ENCODE results near the gene RELN.

Gene RELN

DNA sequence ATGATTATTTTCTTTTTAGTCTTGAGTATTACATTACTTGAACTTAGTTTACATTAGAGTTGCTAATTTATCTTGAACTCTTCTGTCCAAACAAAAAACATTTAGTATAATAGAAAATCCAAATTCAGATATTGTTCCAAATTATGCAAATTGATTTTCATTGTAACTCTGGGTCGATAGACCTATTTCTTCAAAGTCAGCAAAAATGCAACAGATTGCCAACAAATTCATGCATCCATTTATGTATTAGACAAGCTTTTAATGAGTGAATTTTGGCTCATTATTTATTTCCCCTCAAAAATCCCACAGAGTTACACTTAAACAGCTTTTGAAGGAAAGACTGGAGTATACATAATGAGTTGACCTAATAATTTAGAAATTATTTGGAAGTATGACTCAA, 240.8 kb downstream of the RELN start:
- no peak overlapping the region for H3K4me3 ChIP-seq (ENCODE audit: low read depth, low read length)

- H3K4me3 ChIP-seq (ENCODE audit: low read depth, low read length): no peak overlapping the region
Observed at GRCh38 chr7:103735377-103735776, 254.1 kb downstream of the RELN start.

GRCh38 chr7:103731169-103731568, 258.3 kb downstream of the RELN start:
- no peak overlapping the region for H3K4me3 ChIP-seq (ENCODE audit: low read depth, low read length)

DNA sequence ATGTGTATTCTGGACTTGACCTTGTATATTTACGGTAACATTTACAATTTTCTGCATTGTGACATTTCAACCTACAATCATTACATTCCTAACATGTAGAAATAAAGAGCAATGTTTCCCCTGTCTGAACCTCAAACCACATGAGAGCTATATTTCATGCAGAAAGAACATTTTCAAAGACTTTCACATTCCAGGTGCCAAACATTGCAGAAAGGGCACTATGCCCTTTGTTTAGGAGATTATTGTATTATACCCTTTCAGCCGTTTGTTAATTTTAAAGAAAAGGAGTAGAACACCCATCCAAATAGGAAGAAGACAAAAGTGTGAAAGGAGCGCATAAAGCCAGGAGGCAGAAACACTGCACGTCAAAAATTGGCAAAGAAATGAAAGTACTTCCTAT, 260.4 kb downstream of the RELN start:
- H3K4me3 ChIP-seq (ENCODE audit: low read depth, low read length): no peak overlapping the region

DNA sequence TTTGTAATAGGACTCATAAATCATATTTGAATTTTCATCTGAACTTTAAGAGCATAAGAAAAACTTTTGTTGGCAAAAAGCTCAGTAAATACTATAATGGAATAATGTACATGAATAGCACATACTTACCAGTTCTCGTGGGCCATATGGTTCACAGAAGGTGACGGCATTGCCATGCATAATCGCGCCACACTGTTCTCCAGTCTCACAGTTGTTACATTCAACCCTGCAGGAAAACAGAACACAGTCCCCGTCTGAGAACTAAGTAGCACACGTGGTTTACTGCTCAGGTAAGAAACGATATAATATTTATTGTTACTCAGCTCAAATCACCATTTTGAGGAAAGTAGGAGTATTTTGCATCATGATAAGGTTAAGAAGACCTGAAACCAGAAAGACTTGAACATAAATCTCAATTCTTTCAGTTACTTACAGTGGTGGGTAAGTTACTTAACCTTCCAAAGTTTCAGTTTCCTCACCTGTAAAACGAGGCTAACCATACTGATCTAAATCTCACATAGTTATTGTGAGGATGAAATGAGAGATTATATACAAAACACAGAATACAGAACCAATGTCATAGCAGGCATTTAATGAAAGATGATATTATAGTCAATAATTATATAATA, 261.4 kb downstream of the RELN start:
- H3K4me3 ChIP-seq (ENCODE audit: low read depth, low read length): no peak overlapping the region

DNA sequence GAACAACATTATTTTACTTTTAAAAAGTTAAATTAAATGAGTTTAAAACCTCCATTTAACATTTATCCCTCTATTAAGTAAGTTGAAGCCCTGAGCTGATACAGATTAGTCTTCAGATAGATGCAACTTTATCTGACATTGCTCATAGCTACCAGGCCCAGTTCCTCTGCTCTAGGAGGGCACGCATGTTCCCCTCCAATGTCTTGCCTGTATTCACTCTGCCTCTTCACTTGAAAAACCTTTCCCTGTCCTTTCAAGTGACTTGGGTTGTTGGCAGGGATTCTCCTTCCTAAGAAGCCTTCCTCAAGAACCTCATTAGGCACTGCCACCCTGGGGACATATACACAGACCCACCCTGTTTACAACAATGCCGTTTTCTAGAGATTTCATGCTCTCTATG, 270.4 kb downstream of the RELN start:
- H3K4me3 ChIP-seq (ENCODE audit: low read depth, low read length): no peak overlapping the region

DNA sequence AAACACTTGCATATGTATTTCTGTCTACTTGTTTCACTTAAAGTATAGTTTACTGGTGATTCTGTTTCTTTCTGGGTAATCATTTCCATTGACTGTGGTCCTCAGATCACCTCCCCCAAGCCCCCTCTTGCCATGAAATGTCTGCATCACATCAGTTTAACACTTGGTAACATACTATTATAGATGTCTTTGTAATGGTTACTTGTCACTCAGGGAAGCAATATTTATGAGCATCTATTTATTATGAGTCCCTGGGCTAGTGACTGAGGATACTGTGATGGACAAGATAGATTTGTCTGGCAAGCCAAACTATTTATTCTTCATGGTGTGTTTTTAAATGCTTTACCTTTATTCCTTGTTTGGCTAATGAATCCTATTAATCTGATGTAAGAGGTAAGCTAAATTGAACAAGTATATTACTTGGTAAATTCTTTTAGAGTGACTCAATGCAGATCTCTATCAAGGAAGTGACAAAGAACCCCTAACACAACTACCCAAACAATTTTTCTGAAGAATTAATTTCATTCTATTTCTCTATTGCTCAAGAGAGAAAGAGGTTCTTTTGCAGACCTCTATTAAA, 270.9 kb downstream of the RELN start:
- no peak overlapping the region for H3K4me3 ChIP-seq (ENCODE audit: low read depth, low read length)

GRCh38 chr7:103717574-103717973, 271.9 kb downstream of the RELN start:
- no peak overlapping the region for H3K4me3 ChIP-seq (ENCODE audit: low read depth, low read length)

GRCh38 chr7:103715376-103716120, 273.9 kb downstream of the RELN start:
- no peak overlapping the region for H3K4me3 ChIP-seq (ENCODE audit: low read depth, low read length)

- no peak overlapping the region for H3K4me3 ChIP-seq (ENCODE audit: low read depth, low read length)
Observed at GRCh38 chr7:103714376-103714927, 275.0 kb downstream of the RELN start.

DNA sequence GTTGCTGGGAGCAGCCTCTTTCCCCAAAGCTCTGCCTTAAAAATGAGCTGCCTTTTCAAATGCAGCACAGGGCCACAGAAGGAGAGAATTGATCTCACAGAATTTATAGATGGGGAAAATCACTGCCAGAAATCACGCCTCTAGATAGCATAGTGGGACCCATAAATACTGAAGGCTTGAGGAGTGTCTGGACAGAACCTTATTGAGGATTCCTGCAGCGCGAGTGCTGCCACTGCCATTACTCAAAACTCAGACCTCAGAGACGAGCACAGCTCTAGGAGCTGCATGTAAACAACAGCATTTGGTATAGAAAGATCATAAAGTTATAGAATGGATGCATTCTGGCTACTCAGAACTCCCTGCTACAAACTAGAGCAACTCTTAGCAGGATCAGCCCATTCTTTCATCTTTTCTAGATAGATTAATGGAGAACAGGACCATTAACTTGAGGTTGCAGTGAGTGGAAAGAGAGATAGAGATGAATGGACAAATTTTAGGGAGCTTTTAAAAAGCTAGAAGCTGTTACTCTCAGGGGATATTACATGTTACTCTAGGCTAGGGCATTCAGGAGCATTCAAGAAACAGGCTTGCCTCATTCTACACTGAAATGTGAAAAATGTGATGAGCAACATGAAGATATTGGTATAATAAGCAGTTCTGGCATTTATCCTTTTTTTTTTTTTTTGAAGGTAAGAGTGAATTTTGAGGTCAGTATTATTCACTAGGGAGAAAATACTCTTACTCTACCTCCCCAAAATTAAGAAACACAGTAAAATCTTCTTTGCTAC, 276.3 kb downstream of the RELN start:
- no peak overlapping the region for H3K4me3 ChIP-seq (ENCODE audit: low read depth, low read length)

GRCh38 chr7:103711413-103711812, 278.0 kb downstream of the RELN start:
- no peak overlapping the region for H3K4me3 ChIP-seq (ENCODE audit: low read depth, low read length)

DNA sequence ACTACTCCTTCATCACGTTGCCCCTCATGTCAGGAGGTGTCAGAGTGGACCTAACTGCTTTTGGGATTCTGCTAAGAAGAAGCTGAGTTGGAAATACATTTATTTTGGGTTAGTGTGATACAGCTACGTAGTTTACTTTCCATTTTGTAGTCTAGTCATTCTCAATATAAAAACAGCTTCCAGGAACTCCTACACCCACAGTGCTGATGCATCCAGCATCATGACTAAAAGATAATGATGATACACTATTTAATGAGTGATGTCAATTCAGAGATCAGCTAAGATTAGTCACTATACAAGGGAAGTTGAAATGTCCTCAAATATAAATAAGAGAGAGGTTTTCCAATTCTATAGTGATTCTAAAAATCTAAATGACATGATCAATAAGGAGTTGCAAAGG, 279.2 kb downstream of the RELN start:
- H3K4me3 ChIP-seq (ENCODE audit: low read depth, low read length): no peak overlapping the region

DNA sequence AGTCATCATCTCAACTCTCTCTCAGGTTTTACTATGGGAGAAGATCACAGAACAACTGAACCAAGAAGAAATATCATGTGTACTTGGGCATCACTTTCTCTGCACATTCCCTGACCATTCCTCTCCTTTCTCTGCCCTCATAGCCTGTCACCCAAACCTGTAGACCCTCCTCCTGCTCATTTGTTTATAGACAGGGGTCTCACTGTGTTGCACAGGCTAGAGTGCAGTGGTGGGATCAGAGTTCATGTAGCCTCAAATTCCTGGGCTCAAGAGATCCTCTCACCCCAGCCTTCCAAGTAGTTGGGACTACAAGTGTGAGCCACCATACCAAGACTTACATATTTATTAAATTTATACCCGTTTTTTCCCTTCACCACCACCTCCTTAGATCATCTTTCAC, 282.7 kb downstream of the RELN start:
- H3K4me3 ChIP-seq (ENCODE audit: low read depth, low read length): no peak overlapping the region

DNA sequence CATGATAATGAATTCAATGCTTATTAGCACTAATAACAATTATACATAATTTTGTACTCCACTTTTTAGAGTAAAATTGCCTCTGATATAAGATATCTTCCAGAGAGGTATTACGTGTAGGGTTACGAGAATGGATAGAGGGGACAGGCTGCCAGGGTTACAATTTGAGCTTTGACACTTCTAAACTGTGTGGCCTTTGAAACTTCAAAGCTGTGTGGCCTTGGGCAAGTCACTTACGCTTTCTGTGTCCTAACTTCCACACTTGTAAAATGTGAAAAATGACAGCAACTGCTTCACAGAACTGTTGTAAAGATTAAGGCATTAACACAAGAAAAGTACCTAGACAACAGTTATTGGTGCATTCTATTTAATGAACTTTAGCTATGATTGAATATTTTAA, 283.9 kb downstream of the RELN start:
- no peak overlapping the region for H3K4me3 ChIP-seq (ENCODE audit: low read depth, low read length)

GRCh38 chr7:103704701-103705100, 284.8 kb downstream of the RELN start:
- no peak overlapping the region for H3K4me3 ChIP-seq (ENCODE audit: low read depth, low read length)

DNA sequence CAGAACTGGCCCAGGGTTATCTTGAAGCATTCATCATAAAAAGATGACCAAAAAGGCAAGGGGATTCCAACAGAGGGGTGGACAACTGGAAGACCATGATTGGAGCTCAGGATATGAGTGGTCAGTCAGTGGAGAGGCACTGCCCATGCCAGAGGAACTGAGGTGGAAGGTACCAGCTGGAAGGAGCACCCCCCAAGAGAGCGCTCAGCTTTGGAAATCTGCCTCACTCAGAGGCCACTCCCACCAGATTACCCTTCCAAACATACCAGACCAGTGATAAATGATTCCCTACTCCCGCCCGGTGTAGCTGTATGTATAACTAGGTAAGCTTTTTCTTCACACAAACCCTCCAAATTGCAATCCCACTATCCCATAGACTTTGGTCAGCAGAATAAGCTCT, 286.5 kb downstream of the RELN start:
- H3K4me3 ChIP-seq (ENCODE audit: low read depth, low read length): no peak overlapping the region

GRCh38 chr7:103702454-103702853, 287.0 kb downstream of the RELN start:
- H3K4me3 ChIP-seq (ENCODE audit: low read depth, low read length): no peak overlapping the region

GRCh38 chr7:103699032-103699431, 290.4 kb downstream of the RELN start:
- no peak overlapping the region for H3K4me3 ChIP-seq (ENCODE audit: low read depth, low read length)

DNA sequence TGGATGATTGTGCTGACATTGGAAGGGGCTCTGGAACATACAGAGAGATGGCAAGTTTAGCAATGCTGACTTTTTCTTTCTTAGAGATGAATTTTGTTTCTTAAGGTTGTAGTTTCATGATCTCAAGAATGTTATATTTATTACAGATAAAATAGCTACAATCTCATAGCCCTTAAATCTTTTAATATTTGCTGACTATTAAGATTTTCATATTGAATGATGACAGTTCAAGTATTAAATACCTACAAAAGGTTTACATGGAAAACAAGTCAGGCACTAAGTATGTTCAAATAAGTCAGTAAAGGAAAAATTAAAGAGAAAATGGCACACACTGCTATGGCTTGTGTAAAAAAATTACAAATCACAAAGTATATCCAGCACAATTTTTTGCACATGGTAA, 291.4 kb downstream of the RELN start:
- H3K4me3 ChIP-seq (ENCODE audit: low read depth, low read length): no peak overlapping the region

- H3K4me3 ChIP-seq (ENCODE audit: low read depth, low read length): no peak overlapping the region
Observed at GRCh38 chr7:103695521-103695920, 293.9 kb downstream of the RELN start.
